NCI-H1436 treated with DMSO at 0.1 percent for 48 hours (cell line): ENCODE results near the gene TANGO6.
"Not testable (repeated sequence)": the region's sequence is repeated elsewhere in the genome, so short reads cannot be mapped to it uniquely, and the experiment has no call there.

Experiments used
- DNase-seq: peaks from one replicate; lab custom pipeline; 2025; lab: John Stamatoyannopoulos, UW

The TANGO6 gene

DNA sequence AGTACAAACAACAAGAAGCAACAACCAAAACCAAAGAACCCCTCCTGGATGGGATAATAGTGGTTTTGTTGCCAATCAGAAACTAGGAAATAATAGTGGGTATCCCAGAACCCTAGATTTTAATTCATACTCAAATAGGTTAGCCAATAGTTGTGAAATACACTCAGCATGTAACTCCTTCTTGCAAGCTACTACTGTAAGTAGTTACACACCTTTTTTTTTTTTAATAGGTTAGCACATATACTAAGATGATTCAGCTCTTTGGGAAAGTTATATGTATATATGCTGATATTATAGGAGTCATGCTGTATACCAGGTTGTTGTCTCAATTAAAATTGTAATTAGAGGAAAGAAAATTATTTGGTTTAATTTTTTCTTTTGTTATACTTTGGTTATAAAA, 169.6 kb downstream of the TANGO6 start:
- no peak for DNase-seq

GRCh38 chr16:69013991-69014390, 170.7 kb downstream of the TANGO6 start:
- DNase-seq = no peak

GRCh38 chr16:69014811-69015210, 171.5 kb downstream of the TANGO6 start:
- DNase-seq = no peak

- DNase-seq = no peak
Measured at GRCh38 chr16:69017036-69017783, 173.9 kb downstream of the TANGO6 start.

DNA sequence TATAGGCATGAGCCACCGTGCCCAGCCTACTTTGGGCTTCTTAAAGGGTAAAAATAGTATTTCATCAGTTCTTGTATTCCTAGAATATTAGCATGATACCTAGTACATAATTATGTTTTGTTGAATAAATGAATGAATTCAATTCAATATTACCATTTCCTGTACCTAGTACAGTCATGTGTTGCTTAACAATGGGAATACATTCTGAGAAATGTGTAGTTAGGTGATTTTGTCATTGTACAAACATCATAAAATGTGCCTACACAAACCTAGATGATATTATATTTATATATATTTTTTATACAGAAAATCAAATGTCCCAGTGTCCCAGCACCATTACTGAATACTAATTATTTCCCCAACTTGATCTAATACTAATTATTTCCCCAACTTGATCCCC, 176.5 kb downstream of the TANGO6 start:
- DNase-seq = no peak

- DNase-seq = no peak
Measured at GRCh38 chr16:69029121-69029520, 185.8 kb downstream of the TANGO6 start.

DNA sequence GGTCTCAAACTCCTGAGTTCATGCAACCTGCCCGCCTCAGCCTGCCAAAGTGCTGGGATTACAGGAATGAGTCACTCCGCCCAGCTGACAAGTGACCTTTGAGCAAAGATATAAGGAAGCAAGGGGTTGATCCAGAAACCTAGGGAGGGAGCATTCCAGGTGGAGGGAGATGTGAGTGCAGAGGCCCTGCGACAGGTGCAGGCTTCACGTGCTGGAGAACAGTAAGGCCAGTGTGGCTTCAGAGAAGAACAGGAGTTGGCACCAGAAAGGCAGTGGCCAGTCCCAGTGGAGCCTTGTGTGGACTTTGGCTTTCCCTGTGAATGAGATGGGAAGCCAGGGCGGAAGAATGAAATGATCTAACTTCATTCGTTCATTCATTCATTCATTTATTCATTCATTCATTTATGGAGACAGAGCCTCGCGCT, 188.6 kb downstream of the TANGO6 start:
- DNase-seq = no peak

- DNase-seq = no peak
Measured at GRCh38 chr16:69033151-69033949, 190.0 kb downstream of the TANGO6 start.

- no peak for DNase-seq
Measured at GRCh38 chr16:69035375-69035774, 192.0 kb downstream of the TANGO6 start.

GRCh38 chr16:69036399-69037091, 193.2 kb downstream of the TANGO6 start:
- no peak for DNase-seq

GRCh38 chr16:69037373-69038160, 194.2 kb downstream of the TANGO6 start:
- no peak for DNase-seq

DNA sequence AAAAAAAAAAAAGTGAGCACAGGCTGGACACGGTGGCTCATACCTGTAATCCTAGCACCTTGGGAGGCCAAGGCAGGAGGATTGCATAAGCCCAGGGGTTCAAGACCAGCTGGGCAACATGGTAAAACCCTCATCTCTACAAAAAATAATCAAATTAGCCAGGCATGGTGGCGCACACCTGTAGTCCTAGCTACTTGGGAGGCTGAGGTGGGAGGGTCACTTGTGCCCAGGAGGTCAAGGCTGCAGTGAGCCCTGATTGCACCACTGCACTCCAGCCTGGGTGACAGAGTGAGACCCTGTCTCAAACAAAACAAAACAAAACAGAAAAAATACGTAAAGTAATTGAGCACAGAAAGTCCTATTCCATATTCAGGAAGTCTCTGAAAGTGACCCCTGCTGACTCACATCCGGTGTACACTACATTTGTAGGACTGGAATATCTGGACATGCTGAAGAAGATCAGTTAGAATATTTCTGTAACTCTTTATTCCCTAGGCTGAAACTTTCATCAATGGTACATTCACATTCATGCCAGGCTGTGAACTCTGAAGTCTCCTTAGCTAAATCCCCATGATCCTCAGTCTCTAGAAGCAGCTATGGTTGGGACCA, 196.1 kb downstream of the TANGO6 start:
- no peak for DNase-seq

DNA sequence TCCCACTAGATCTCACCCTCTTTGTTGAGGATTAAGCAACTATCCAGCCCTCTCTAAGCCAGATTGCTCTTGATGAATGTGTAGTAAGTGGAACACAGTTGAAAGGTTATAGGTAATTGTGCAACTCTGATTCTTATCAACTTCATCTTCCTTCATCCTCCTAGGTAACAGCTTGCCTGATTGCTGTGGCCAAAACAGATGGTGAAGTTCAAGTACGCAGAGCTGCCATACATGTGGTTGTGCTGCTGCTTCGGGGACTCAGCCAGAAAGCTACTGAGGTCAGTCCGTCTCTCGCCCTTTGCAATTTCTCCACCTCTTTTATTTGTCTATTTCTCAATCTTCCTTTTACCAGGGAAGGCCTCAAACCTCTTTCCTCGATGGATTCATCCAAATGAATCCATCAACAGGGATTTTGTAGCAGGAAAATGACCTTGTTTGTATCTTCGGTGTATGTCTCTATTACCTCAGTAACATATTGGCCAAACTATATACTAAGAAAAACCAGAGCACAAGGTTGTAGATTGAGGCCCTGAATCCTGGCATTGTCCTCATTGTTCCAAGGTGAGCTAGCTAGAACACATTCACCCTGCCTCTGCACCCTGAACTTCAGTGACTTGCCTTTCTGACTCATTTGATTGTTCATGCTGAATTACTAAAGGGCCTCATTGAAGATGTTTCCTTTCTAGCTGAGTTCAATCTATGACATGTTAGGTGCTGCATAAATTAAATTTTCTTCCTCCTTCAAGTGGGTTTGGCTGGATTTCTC, 197.0 kb downstream of the TANGO6 start:
- no peak for DNase-seq

- DNase-seq = no peak
Measured at GRCh38 chr16:69048328-69049120, 205.2 kb downstream of the TANGO6 start.

DNA sequence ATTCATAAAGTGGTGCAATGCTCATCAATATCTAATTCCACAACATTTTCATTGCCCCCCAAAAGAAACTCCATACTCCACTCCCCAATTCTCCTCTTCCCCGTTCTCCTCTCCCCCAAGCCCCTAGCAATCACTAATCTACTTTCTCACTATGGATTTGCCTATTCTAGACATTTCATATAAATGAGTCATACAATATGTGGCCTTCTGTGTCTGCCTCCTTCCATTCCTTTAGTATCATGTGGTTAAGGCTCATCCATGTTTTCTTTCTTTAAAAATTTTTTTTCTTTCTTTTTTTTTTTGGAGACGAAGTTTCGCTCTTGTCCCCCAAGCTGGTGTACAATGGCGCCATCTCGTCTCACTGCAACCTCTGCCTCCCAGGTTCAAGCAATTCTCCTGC, 205.8 kb downstream of the TANGO6 start:
- no peak for DNase-seq

- no peak for DNase-seq
Measured at GRCh38 chr16:69049603-69050375, 206.5 kb downstream of the TANGO6 start.

- not testable (repeated sequence) for DNase-seq
Measured at GRCh38 chr16:69051517-69051830, 208.1 kb downstream of the TANGO6 start.

GRCh38 chr16:69055008-69055407, 211.7 kb downstream of the TANGO6 start:
- DNase-seq = no peak

DNA sequence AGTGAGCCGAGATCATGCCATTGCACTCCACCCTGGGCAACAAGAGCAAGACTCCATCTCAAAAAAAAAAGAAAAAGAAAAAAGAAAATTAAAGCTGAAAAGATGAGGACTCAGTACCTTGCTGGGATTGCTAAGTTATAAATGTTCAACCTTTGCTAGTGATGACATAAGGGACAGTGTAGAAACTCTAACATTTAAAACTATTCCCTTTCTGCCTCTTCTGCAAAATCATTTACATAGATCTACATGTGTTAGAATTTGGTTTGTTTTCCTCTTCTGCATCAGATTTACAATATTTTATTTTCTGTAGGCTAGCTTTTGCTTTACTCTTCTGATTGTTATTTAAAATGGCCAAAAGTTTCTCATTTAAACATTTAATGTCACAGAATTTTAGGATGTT, 212.6 kb downstream of the TANGO6 start:
- DNase-seq = no peak
